Left lung (tissue), 10 donors: ENCODE measurements around the gene SLC35A2. TPM values are rescaled to one million over a fixed set of nuclear protein-coding genes. Genes with fewer than 3 reads are reported as not detected.
A peak's percentile ranks its signal among the peaks of the same experiment; 100 is the strongest.

Experiments
- ATAC-seq: fragments of 200-7000 bp; cut with Tn5 transposase; one replicate; pipeline ENCODE4 v1.9.1; 2020; ENCODE audit warnings: moderate library complexity
- DNase-seq, 4 donors: peaks; one replicate each; pipeline ENCODE4 v3.0.0-alpha.2; 2013 to 2020
- H3K27ac ChIP-seq, 2 donors: fragments of 200-600 bp; sonication (generic) in 1 of 2; one replicate each; pipeline versions ENCODE4 v1.5.0 to v1.8.0; 2020 to 2021
- H3K27me3 ChIP-seq, 2 donors: fragments of 200-600 bp; sonication (generic) in 1 of 2; one replicate each; pipeline versions ENCODE4 v1.5.0 to v1.8.0; 2020 to 2021
- H3K36me3 ChIP-seq, 2 donors: fragments of 200-600 bp; sonication (generic) in 1 of 2; one replicate each; pipeline versions ENCODE4 v1.5.0 to v1.8.0; 2020 to 2021
- H3K4me1 ChIP-seq, 2 donors: fragments of 200-600 bp; one replicate each; pipeline ENCODE4 v1.8.0; 2021
- H3K4me3 ChIP-seq, 2 donors: fragments of 200-600 bp; sonication (generic) in 1 of 2; one replicate each; pipeline versions ENCODE4 v1.5.0 to v1.8.0; 2020 to 2021; ENCODE audit warnings: mild to moderate bottlenecking in 1 of 2
- H3K9me3 ChIP-seq, 2 donors: fragments of 200-600 bp; sonication (generic) in 1 of 2; one replicate each; pipeline versions ENCODE4 v1.5.0 to v1.8.0; 2020 to 2021
- intact Hi-C, 2 donors: fragments of 100-400 bp; cut with DNase I; formaldehyde crosslinking; loops; one replicate each; pipeline versions ENCODE4 v1.11.2 to v1.14.2; 2022
- polyA plus RNA-seq, 6 donors: library from polyadenylated mRNA; unstranded; fragments of 120-200 nt; gene quantifications; one replicate each; pipeline ENCODE4 v1.2.1, GENCODE V29; 2013; ENCODE audit not compliant: insufficient read length in 6 of 6
- total RNA-seq, 2 donors: library from RNA; stranded (reverse); fragmentation: NEBNext Ultra II Directional; extraction: Animal tissue kit (Norgen Biotek cat#: 25700); gene quantifications; one replicate each; pipeline ENCODE4 v1.2.1, GENCODE V29; 2021
- TF ChIP-seq, protein P1 (sequence below), 2 donors: fragments of 200-600 bp; sonication (generic) in 1 of 2; IDR thresholded peaks; one replicate each; pipeline versions ENCODE4 v1.5.0 to v1.8.0; 2021; ENCODE audit warnings: antibody characterized with exemption in 2 of 2
- donor health status: DM: no; HTN: yes; CAD: no.
- donor health status: DM: no; HTN: no; CAD: no.

The SLC35A2 gene
- total and polyA plus RNA-seq, 8 donors = 21.5 to 39.4 (median 24.6) TPM

- no peaks in the 10 kb centered on the region for H3K27me3 ChIP-seq
- intact Hi-C loops = no loop called here
- no peak for DNase-seq
Observed at GRCh38 chrX:48914593-48915493, 3.4 kb upstream of the SLC35A2 start.

DNA sequence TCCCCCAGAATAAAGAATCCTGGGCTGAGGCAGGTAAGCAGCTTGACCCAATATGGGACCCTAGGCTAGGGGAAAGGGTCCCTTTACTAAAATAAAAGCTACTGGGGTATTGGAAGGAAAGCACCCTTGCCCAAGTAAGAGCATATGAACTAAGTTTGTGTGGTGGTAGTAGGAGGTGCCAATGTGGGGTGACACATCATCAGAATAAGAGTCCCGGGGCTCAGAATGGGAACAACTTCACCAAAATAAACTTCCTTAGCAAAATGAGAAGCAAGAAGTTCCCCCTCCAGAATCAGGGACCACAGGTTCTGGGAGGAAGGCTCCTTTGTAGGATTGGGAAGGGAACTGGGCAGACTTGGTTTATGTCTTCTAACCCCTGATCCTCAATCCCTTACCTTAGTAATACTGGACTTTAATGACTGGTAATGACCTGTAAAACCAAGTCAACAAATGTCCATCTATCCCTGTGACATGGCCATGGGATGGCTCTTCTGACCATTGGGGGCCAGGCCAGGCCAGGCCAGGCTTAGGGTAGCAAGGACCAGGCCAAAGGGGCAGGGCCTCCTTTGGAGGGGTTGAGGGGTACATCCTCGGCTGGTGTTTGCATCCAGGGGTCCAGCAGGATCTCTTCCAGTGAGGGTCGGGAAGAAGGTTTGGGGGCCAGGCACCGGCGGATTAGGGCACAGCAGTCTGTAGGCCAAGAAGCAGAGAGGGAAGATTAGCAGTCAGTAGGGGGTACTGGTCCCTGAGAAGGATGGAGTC lies 2.3 kb upstream of the SLC35A2 start:
- Histone ChIP-seq H3K4me3 (no peak overlapping the region), H3K27ac (no peak overlapping the region), H3K27me3 (no peaks in the 10 kb centered on the region), H3K9me3 (no peaks in the 10 kb centered on the region), H3K36me3 (peaks cover 0 to 28% of the 10 kb centered on the region in 2 donors), H3K4me1 (peaks cover 0 to 16% of the 10 kb centered on the region in 2 donors)
- TF ChIP-seq, protein P1, sequence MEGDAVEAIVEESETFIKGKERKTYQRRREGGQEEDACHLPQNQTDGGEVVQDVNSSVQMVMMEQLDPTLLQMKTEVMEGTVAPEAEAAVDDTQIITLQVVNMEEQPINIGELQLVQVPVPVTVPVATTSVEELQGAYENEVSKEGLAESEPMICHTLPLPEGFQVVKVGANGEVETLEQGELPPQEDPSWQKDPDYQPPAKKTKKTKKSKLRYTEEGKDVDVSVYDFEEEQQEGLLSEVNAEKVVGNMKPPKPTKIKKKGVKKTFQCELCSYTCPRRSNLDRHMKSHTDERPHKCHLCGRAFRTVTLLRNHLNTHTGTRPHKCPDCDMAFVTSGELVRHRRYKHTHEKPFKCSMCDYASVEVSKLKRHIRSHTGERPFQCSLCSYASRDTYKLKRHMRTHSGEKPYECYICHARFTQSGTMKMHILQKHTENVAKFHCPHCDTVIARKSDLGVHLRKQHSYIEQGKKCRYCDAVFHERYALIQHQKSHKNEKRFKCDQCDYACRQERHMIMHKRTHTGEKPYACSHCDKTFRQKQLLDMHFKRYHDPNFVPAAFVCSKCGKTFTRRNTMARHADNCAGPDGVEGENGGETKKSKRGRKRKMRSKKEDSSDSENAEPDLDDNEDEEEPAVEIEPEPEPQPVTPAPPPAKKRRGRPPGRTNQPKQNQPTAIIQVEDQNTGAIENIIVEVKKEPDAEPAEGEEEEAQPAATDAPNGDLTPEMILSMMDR (IDR thresholded peaks at IDR 0.05) = no peak
- ATAC-seq (no peak), DNase-seq (no peak)
- intact Hi-C loops = no loop called here

More at GRCh38 chrX:48914593-48915493, 3.4 kb upstream of the SLC35A2 start:
- H3K4me1 ChIP-seq = peaks cover 3 to 18% of the 10 kb centered on the region in 2 donors
- no peak overlapping the region for H3K27ac ChIP-seq
- H3K9me3 ChIP-seq = no peaks in the 10 kb centered on the region
- H3K4me3 ChIP-seq = no peak overlapping the region
- TF ChIP-seq, protein P1 (IDR thresholded peaks at IDR 0.05) = no peak
- ATAC-seq = no peak
- peaks cover 0 to 19% of the 10 kb centered on the region in 2 donors for H3K36me3 ChIP-seq

DNA sequence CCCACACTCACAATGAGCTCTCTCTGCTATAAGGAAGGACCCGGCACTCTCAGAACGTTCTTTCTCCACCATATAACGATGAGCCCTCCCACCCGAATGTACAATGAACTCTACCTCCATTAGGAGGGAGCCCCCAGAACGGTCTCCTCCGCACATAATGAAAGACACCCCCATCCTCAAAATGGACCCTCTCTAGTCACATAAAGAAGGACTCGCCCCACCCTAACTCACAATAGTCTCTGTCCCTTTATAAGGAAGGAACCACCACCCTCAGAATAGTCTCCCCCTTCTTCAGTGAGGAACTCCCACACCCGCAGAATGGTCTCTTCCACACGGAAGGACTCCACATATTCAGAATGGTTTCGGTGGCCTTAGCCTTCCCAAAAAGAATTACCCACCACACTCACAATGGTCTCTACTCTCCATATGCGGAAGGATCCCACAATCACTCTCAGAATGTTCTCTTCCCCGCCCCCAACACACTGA lies 477 bp downstream of the SLC35A2 start:
- Histone ChIP-seq H3K27ac (peak overlapping the region; percentile 65 to 84), H3K4me1 (peaks cover 0 to 4% of the 10 kb centered on the region in 2 donors), H3K9me3 (no peaks in the 10 kb centered on the region), H3K4me3 (peak overlapping the region; percentile 50 to 60), H3K27me3 (no peaks in the 10 kb centered on the region), H3K36me3 (peaks cover 0 to 37% of the 10 kb centered on the region in 2 donors)
- TF ChIP-seq, protein P1 (IDR thresholded peaks at IDR 0.05) = no peak
- no peak for DNase-seq
- intact Hi-C loops = no loop called here
- ATAC-seq = no peak

GRCh38 chrX:48909703-48910294 lies 1.6 kb downstream of the SLC35A2 start:
- no peak for DNase-seq
- no peak overlapping the region for H3K27ac ChIP-seq
- ATAC-seq = no peak
- no peaks in the 10 kb centered on the region for H3K27me3 ChIP-seq
- peaks cover 0 to 4% of the 10 kb centered on the region in 2 donors for H3K4me1 ChIP-seq
- peaks cover 0 to 45% of the 10 kb centered on the region in 2 donors for H3K36me3 ChIP-seq
- TF ChIP-seq, protein P1 (IDR thresholded peaks at IDR 0.05) = no peak
- no peak overlapping the region for H3K4me3 ChIP-seq
- H3K9me3 ChIP-seq = no peaks in the 10 kb centered on the region
- intact Hi-C loops = no loop called here
